IMR-90 (cell line): Measurements from ENCODE around the gene ERGIC1. TPM values are rescaled to one million over a fixed set of nuclear protein-coding genes. Genes with fewer than 3 reads are reported as not detected.

ENCODE experiments used
- ATAC-seq: fragments of 200-7000 bp; cut with Tn5 transposase; 2 replicates; pipeline ENCODE4 v1.9.1; 2020; ENCODE audit warnings: low read depth, mild to moderate bottlenecking, moderate library complexity
- BruUV-seq: library from RNA; stranded (reverse); fragments of 400-500 nt; replicated peaks from 2 replicates; lab custom pipeline; 2021; lab: Mats Ljungman, UMichigan
- CTCF ChIA-PET: fragments of 300-600 bp; formaldehyde crosslinking; extraction: SDS; loops from one replicate; lab custom pipeline; 2021; ENCODE audit warnings: antibody characterized with exemption; lab: Yijun Ruan, JAX
- POLR2A ChIA-PET: fragments of 300-600 bp; sonication (Branson Sonifier 250); formaldehyde crosslinking; loops from one replicate; lab custom pipeline; 2022; ENCODE audit warnings: antibody characterized with exemption; ENCODE audit not compliant: unreplicated experiment; lab: Charles Lee
- DNase-seq: peaks from one replicate; pipeline ENCODE4 v3.0.0; 2013
- H2AFZ ChIP-seq: replicated peaks from 2 replicates; pipeline ENCODE3; 2013; ENCODE audit warnings: low read length, mild to moderate bottlenecking; ENCODE audit not compliant: poor library complexity
- H2AK5ac ChIP-seq: 2 replicates; pipeline ENCODE4 v1.6.1; 2013; ENCODE audit warnings: low read depth, low read length, inconsistent platforms
- H2AK9ac ChIP-seq: replicated peaks from 2 replicates; pipeline ENCODE3; 2013; ENCODE audit warnings: mild to moderate bottlenecking, low read depth, low read length, moderate library complexity; ENCODE audit not compliant: poor library complexity
- H2BK120ac ChIP-seq: 2 replicates; pipeline ENCODE4 v1.6.1; 2013; ENCODE audit warnings: low read depth, low read length, inconsistent platforms
- H2BK15ac ChIP-seq: 3 replicates; pipeline ENCODE4 v1.6.1; 2013; ENCODE audit warnings: low read depth, low read length, inconsistent platforms
- H2BK20ac ChIP-seq: 2 replicates; pipeline ENCODE4 v1.6.1; 2013; ENCODE audit warnings: low read depth, mild to moderate bottlenecking, inconsistent platforms, low read length, moderate library complexity
- H2BK5ac ChIP-seq: 2 replicates; pipeline ENCODE4 v1.6.1; 2013; ENCODE audit warnings: mild to moderate bottlenecking, low read depth, low read length, inconsistent platforms; ENCODE audit not compliant: poor library complexity, severe bottlenecking
- H3K14ac ChIP-seq: replicated peaks from 2 replicates; pipeline ENCODE4 v1.6.1; 2013; ENCODE audit warnings: low read depth, low read length, inconsistent platforms
- H3K18ac ChIP-seq: 2 replicates; pipeline ENCODE4 v1.6.1; 2013; ENCODE audit warnings: low read depth, low read length, control low read depth
- H3K23ac ChIP-seq: 2 replicates; pipeline ENCODE4 v1.6.1; 2013; ENCODE audit warnings: low read depth, low read length, inconsistent platforms
- H3K27ac ChIP-seq: 2 replicates; pipeline ENCODE4 v1.5.1; 2013; ENCODE audit warnings: mild to moderate bottlenecking, control low read depth, low read length; ENCODE audit not compliant: insufficient read depth
- H3K27me3 ChIP-seq: 2 replicates; pipeline ENCODE4 v1.6.1; 2013; ENCODE audit warnings: low read length; ENCODE audit not compliant: control insufficient read depth, insufficient read depth
- H3K36me3 ChIP-seq: 2 replicates; pipeline ENCODE4 v1.6.1; 2013; ENCODE audit warnings: low read length, mixed read lengths; ENCODE audit not compliant: control insufficient read depth, insufficient read depth
- H3K4ac ChIP-seq: 2 replicates; pipeline ENCODE4 v1.6.1; 2013; ENCODE audit warnings: low read depth, low read length, inconsistent platforms
- H3K4me1 ChIP-seq: 2 replicates; pipeline ENCODE4 v1.6.1; 2013; ENCODE audit warnings: low read length, mixed read lengths; ENCODE audit not compliant: control insufficient read depth, insufficient read depth
- H3K4me2 ChIP-seq: 2 replicates; pipeline ENCODE4 v1.6.1; 2013; ENCODE audit warnings: low read depth, mild to moderate bottlenecking, control low read depth, low read length, moderate library complexity
- H3K4me3 ChIP-seq: 2 replicates; pipeline ENCODE4 v1.5.1; 2013; ENCODE audit warnings: low read depth, mild to moderate bottlenecking, control low read depth, low read length, moderate library complexity; ENCODE audit not compliant: insufficient read depth
- H3K56ac ChIP-seq: 2 replicates; pipeline ENCODE4 v1.6.1; 2013; ENCODE audit warnings: low read length, inconsistent platforms; ENCODE audit not compliant: insufficient read depth; ENCODE audit errors: extremely low read depth
- H3K79me1 ChIP-seq, 2 experiments: 2 replicates each; pipeline ENCODE4 v1.6.1; 2013; ENCODE audit warnings: low read length in 2 of 2, inconsistent platforms in 1 of 2, low read depth in 1 of 2
- H3K9ac ChIP-seq: 2 replicates; pipeline ENCODE4 v1.6.1; 2013; ENCODE audit warnings: low read depth, low read length, control low read depth
- H3K9me1 ChIP-seq: 2 replicates; pipeline ENCODE4 v1.6.1; 2013; ENCODE audit warnings: low read length, inconsistent platforms; ENCODE audit not compliant: insufficient read depth
- H3K9me3 ChIP-seq: 2 replicates; pipeline ENCODE4 v1.6.1; 2013; ENCODE audit warnings: low read length; ENCODE audit not compliant: control insufficient read depth, insufficient read depth
- H4K20me1 ChIP-seq: 2 replicates; pipeline ENCODE4 v1.6.1; 2013; ENCODE audit warnings: low read length, inconsistent platforms; ENCODE audit not compliant: insufficient read depth
- H4K5ac ChIP-seq: 2 replicates; pipeline ENCODE4 v1.6.1; 2013; ENCODE audit warnings: mild to moderate bottlenecking, low read depth, low read length, control low read depth
- H4K8ac ChIP-seq, 2 experiments: 2 replicates each; pipeline ENCODE4 v1.6.1; 2013; ENCODE audit warnings: low read depth in 2 of 2, low read length in 2 of 2, control low read depth in 1 of 2, inconsistent platforms in 1 of 2
- H4K91ac ChIP-seq: 2 replicates; pipeline ENCODE4 v1.6.1; 2013; ENCODE audit warnings: low read depth, low read length, inconsistent platforms; ENCODE audit not compliant: insufficient read depth
- FOS ChIP-seq: fragments of 150-350 bp; IDR thresholded peaks from 2 replicates; pipeline ENCODE4 v1.6.1; 2016; ENCODE audit warnings: low read depth, low read length
- MAFK ChIP-seq: IDR thresholded peaks from 2 replicates; pipeline ENCODE4 v1.6.1; 2012; ENCODE audit warnings: low read depth, low read length, improper control_type of control experiment
- MAZ ChIP-seq: IDR thresholded peaks from 2 replicates; pipeline ENCODE4 v1.6.1; 2012; ENCODE audit warnings: low read depth, mild to moderate bottlenecking, low read length, improper control_type of control experiment, moderate library complexity, borderline replicate concordance
- WGBS, 2 experiments: methylation state at CpG; one replicate each; pipeline versions ENCODE4 v1.1.5 to v1.1.7; 2013; ENCODE audit warnings: missing lambda C conversion rate in 2 of 2; ENCODE audit not compliant: insufficient read length in 1 of 2; ENCODE audit errors: extremely low coverage in 2 of 2; 5-methylcytosine and 5-hydroxymethylcytosine counted together
- dilution Hi-C: fragments of 300-500 bp; cut with HindIII; formaldehyde crosslinking; loops from one replicate; pipeline ENCODE4 v1.14.3; 2018; ENCODE audit warnings: low sequenced_read_pairs; ENCODE audit not compliant: unreplicated experiment
- in situ Hi-C: fragments of 300-500 bp; cut with MboI; formaldehyde crosslinking; loops from 3 replicates; pipeline ENCODE4 v1.14.3; 2019; ENCODE audit warnings: low sequenced_read_pairs, inconsistent platforms, mixed read lengths
- intact Hi-C: fragments of 100-400 bp; cut with micrococcal nuclease; formaldehyde crosslinking; loops from 2 replicates; pipeline ENCODE4 v1.10.0; 2022
- polyA plus RNA-seq, 3 experiments: library from polyadenylated mRNA; depleted of rRNA; stranded (reverse); fragments of >200 nt; gene quantifications; 2 replicates each; pipeline ENCODE4 v1.2.3, GENCODE V29; 2012; ENCODE audit warnings: low replicate concordance in 1 of 3
- total RNA-seq: library from RNA; depleted of rRNA; stranded (reverse); fragments of >200 nt; gene quantifications from 2 replicates; pipeline ENCODE4 v1.2.3, GENCODE V29; 2012

The ERGIC1 gene
- total and polyA plus RNA-seq, 2 of the 4 experiments (the other 2 are of a cell fraction) = 134 to 192 TPM

DNA sequence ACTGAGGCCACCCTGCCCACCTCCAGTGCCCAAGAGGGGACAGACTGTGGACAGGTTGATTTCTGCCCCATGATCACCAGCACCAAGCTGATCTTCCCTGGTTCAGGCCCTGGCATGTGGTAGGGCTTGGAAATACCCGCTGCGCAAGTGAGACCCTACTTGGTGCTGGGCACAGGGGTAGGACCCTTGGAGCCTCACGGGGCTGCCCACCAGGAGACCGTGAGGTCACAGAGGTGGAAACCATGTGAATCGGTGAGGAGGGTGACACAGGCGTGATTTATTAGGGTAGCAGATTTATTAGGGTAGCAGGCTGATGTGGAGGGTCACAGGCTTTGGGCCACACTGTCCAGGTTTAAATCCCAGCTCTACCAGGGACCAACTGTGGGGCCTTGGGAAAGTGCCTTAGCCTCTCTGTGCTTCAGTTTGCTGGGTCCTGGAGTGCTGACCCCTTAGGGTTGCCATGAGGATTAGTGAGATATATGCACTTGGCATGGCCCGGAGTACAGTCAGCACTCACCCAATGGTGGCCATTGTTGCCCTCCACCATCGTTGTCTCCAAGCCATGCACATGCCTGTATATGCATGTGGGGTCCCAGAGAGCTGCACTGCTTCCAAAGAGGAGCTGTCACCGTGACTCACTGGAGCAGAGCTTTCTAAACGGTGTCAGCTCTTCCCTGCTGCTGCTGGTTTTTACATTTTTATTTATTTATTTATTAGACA, 42.2 kb upstream of the ERGIC1 start (continued):
- no peak for TF ChIP-seq FOS

DNA sequence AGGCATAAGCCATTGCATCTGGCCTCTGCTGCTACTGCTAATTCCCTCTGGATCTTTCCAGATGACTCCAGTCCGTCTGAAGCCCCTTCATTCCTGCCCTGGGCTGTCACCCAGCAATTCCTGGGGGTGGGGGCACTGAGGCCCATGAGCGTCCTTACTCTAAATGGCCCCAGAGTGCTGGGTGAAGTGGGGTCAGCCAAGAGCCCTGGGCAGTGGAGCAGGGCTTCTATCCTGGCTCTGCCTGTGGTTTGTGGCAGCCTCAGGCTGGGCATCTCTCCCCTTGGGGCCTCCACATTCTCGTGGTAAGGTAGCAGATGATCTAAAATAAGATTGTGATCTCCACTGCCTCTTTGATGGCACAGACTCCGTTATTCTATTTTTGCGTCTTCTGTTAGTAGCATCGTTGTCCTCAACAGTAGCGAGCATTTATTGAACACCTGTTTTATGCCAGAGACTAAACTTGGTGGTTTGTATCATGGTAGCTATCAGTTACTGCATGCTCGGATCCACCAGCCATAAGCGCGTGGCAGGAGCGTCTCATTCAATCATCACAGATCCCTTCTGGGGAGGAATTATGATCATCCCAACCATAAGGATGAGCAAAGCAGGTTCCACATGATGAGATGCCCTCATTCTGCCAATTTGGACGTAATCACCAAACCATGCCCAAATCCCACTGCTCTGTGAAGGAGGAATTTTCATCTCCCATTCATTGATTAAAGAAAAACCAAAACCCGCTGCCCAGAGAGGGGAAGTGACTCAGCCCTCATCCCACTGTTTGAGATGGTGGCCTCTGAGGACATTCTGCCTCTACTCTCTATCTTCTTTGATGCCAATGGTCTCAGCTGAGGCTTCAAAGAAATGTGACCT, 41.1 kb upstream of the ERGIC1 start:
- peaks cover 30% of the 10 kb centered on the region for H3K4me1 ChIP-seq
- H2AK5ac ChIP-seq = peak overlapping the region; percentile 57
- no peak for DNase-seq
- H2BK15ac ChIP-seq = peak overlapping the region; percentile 85
- H2AK9ac ChIP-seq = peak overlapping the region; percentile 52
- H2BK20ac ChIP-seq = peak overlapping the region; percentile 90; the same call in 1 of the 2 replicates
- no peak overlapping the region for H3K56ac ChIP-seq
- no peak overlapping the region for H2AFZ ChIP-seq
- no peaks in the 10 kb centered on the region for H3K36me3 ChIP-seq
- WGBS, 2 experiments = 80% methylated on average over 2 of the region's 13 CpGs; no CpG with 5 or more reads in 1 of the 2 experiments
- H3K79me1 ChIP-seq = peaks cover 7 to 33% of the 10 kb centered on the region in 2 experiments; a peak in 2 of 4 replicates
- no peaks in the 10 kb centered on the region for H3K27me3 ChIP-seq
- H3K4me2 ChIP-seq = no peak overlapping the region
- peaks cover 25% of the 10 kb centered on the region for H3K9me1 ChIP-seq
- in situ Hi-C loops = no loop called here
- no peak overlapping the region for H3K4me3 ChIP-seq
- BruUV-seq = no TSS peak
- H3K23ac ChIP-seq = peak overlapping the region; percentile 1; the same call in 1 of the 2 replicates
- dilution Hi-C loops = no loop called here
- peak overlapping the region in 1 of 2 experiments; percentile 77; a peak in 1 of 4 replicates for H4K8ac ChIP-seq
- POLR2A ChIA-PET = no interaction called here
- H2BK120ac ChIP-seq = peak overlapping the region; percentile 96
- H3K9me3 ChIP-seq = no peaks in the 10 kb centered on the region
- H3K14ac ChIP-seq = peak overlapping the region; percentile 4; the same call in 1 of the 2 replicates
- peak overlapping the region; percentile 95 for H3K4ac ChIP-seq
- H4K20me1 ChIP-seq = no peaks in the 10 kb centered on the region; the same call in 1 of the 2 replicates
- H2BK5ac ChIP-seq = peak overlapping the region; percentile 22
- H4K5ac ChIP-seq = 0 out of 2 replicates have a peak overlapping the region, but pooled peaks have one; percentile 19
- H3K18ac ChIP-seq = peak overlapping the region; percentile 21; the same call in 1 of the 2 replicates
- intact Hi-C loops = no loop called here
- no peak for ATAC-seq
- H4K91ac ChIP-seq = peak overlapping the region; percentile 95
- H3K27ac ChIP-seq = no peak overlapping the region
- TF ChIP-seq MAZ (peak; percentile 40; the same call in 1 of the 2 replicates), MAFK (no peak)
- CTCF ChIA-PET = no interaction called here
- H3K9ac ChIP-seq = no peak overlapping the region
